GDM1 (cell line): ENCODE results near the gene NR2F2.
"Not testable (repeated sequence)": the region's sequence is repeated elsewhere in the genome, so short reads cannot be mapped to it uniquely, and the experiment has no call there.

Experiments used
- DNase-seq: peaks from one replicate; lab custom pipeline; 2025; lab: John Stamatoyannopoulos, UW

NR2F2 gene

DNA sequence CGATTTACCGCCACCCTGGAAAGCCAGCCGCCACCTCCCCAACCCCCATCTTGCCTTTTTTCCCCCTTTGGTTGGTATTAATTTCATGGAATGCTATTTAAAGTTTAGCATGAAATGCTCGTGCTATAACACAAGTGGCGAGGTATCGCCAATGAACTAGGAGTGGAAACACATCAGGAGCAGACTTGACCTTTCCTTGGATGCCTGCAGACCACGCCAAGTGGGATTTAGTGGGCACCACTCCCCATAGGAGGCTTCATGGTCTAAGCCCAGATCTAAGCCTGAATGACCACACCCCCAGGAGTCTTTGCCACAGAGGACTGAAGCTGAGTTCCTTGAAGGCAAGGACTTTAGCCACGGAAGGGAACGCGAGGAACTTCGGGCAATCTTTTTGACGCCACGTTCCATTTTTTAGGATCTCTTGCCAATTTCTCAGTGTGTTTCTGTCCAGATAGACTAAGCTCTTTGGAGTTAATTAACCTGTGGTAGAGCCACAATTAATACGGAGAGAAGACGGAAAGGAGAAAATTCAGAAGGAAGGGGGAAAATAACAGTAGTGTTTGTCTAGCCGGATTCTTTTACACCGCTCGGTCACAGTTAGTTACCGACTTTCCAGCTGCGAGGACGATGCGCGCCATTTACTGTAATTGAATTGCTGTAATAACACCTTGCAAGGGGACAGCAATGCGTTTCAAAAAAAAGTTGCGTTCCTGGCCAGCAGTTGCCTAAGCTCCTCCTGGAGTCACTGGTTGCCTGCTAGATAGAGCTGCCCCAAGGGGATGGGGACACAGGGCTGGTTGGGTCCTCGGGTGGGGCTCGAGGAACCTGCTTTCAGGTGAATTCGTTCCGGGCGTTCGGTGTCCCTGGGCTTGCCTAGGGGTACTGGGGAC is 37.1 kb downstream of the NR2F2 start:
- DNase-seq, result no peak

DNA sequence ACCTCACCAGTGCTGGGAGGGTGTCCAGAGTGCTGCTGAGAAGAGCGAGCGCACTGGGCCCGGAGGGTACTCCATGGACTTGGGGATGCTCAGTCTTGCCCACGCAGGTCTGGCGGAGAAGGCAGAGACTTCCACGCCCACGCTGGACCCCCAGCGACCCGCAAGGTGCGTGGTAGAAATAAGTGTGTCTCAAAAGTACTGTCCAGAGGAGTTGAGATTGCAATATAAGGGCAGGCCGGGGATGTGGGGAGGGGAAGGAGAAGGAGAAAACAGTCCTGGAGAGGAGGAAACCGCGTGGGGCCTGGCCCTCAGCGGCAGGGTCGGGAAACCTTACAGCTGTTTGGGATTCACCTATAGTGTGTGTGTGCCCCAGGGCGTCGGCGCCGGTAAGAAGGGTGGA is 38.9 kb downstream of the NR2F2 start:
- no peak for DNase-seq

DNA sequence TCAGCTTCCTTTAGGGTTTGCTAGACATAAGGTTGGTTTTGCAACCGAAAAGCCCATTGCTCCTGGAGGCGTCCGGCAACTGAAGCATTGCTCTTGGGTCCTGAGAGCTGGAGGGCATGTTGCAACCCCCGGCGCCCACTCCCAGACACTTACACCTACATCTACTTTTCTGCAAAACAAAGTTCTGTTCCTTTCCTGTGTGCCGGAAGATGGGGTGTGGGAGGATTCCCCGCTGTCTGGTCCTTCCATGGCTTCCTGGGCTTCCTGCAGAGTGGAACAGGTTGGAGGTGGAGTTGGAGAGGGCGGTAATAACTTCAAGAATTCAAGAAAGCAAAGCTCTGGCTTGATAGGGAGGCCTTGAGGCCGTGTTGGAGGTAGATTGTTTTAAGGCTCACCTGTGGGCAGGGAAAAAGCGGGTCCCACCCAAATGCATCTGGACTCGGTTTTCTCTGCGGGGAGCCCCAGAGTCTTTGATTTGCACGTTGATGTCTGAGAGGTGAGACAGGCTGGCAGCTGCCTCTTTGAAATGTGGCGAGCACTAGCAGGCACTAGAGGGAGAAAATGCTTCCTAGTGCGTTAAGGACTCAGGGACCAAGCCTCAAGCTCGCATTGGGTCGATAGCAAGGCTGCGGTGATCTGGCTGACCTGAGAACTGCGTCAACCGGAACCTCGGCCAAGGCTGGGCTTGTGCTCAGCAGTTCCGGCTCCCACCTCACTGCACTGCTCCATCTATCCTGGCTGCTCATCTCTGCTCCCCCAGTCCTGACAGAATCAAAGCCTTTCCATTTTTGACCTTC is 39.5 kb downstream of the NR2F2 start:
- DNase-seq, result no peak

DNA sequence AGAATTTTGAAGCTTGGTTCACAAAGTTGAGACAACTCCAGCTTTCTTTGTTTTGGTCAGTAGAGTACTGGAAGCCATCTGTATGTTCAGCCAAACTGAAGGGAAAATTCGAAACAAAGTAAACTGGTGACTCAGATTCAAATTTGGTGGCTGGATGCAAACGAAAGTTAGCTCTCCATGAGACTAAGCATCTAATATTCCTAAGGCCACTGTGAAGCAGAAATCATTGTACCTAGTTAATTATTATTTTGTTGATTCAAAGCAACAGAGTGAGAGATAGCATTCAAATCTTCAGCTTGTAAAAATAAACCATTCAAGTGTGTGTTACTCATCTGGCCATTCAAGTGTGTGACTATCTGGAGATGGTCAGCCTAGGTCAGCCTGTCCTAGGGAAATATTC is 42.1 kb downstream of the NR2F2 start:
- no peak for DNase-seq

DNA sequence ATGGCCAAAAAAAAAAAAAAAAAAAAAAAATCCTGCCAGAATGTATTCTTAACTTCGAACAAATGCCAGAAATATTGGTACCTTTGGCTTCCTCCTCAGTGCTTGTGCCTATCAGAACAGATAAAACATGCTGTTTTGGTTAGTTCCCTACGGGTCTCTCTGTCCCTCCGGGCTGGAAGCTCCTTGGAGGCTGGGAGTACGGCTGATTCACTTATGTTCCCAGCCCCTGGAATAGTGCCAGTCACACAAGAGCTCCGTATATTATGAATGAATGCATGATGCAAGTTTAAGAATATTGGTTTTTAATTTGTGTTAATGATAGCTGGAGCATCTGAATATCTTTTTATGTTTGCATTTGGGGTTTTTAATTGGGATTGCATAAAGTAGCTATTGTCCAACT is 44.0 kb downstream of the NR2F2 start:
- DNase-seq, result no peak

DNA sequence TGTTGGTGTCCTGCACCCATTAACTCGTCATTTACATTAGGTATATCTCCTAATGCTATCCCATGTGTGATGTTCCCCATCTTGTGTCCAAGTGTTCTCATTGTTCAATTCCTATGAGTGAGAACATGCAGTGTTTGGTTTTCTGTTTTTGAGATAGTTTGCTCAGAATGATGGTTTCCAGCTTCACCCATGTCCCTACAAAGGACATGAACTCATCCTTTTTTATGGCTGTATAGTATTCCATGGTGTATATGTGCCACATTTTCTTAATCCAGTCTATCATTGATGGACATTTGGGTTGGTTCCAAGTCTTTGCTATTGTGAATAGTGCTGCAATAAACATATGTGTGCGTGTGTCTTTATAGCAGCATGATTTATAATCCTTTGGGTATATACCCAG is 49.1 kb downstream of the NR2F2 start:
- not testable (repeated sequence) for DNase-seq

DNA sequence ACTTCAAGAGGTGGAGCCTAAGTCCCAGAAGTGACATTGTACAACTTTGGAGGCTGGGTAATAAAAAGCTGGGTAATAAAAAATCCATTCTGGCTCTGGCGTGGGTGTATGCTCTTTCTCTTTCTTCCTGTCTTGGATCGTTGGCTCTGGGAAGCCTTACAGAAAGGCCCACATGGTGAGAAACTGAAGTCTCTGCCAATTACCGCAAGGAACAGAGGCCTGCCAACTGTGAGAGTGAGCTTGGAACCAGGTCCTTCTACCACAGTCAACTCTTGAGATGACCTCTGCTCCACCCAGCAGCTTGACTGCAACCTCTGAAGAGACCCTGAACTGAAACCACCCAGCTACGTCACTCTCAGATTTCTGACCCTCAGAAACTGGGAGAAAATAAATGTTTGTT is 51.0 kb downstream of the NR2F2 start:
- no peak for DNase-seq

DNA sequence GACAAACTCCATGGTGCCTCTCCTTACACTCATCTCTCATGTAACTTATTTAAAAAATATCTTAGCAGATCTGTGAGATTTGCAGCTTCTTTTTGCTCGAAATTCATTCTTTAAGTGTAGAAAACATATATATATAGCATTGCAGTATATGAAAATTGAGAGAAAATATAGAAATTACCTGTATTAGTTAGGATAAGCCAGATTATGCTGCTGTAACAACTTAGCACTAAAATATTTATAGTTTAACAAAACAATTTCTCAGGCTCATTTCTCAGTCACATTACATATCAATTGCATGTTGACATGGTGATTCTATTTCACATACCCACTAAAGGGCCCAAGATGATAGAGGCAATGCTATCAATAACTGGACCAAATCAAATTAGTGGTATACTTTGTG is 54.7 kb downstream of the NR2F2 start:
- no peak for DNase-seq

DNA sequence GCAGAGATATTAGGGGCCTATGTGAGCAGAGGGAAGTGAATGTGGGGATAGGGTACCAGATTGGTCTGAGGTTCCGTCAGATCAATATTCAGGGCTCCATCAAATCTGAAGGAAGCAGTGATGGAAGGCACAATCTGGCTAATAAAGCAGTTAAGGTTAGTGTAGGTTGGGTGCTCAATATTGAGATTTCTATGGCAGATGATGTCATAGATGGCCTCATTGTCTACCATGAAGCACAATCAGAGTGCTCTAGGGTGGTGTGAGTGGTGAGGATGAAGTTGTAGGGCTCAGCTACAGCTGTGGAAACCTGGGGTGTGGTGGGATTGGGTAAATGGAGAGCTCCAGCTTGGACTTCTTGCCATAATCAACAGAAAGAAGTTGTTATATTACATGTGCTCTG is 58.2 kb downstream of the NR2F2 start:
- DNase-seq, result no peak
